HEK293 (cell line): Measurements from ENCODE around the gene UBTD1.

Source experiments
- CTCF ChIA-PET: fragments of 350-600 bp; formaldehyde crosslinking; extraction: SDS; loops from one replicate; lab custom pipeline; 2021; ENCODE audit warnings: antibody characterized with exemption; lab: Yijun Ruan, JAX
- POLR2A ChIA-PET: fragments of 300-600 bp; formaldehyde crosslinking; extraction: SDS; loops from one replicate; lab custom pipeline; 2020; ENCODE audit warnings: antibody characterized with exemption, inconsistent platforms; lab: Yijun Ruan, JAX
- H3K27ac ChIP-seq: fragments of 200-500 bp; sonication (Bioruptor generic); 2 replicates; pipeline ENCODE4 v1.5.1; 2014; ENCODE audit warnings: low read depth, low read length, control low read depth, inconsistent platforms; ENCODE audit errors: extremely low read depth
- H3K36me3 ChIP-seq, 2 experiments: fragments of 200-500 bp in 1 of 2; sonication (Bioruptor generic) in 1 of 2; 1 replicate in 1 of 2; 2 replicates in 1 of 2; pipeline ENCODE4 v1.5.1; 2014 to 2017; ENCODE audit warnings: inconsistent platforms in 2 of 2, low read length in 2 of 2; ENCODE audit not compliant: control insufficient read depth in 2 of 2, insufficient read depth in 1 of 2
- H3K4me1 ChIP-seq: fragments of 200-500 bp; sonication (Bioruptor generic); 2 replicates; pipeline ENCODE4 v1.5.1; 2014; ENCODE audit warnings: mild to moderate bottlenecking, low read length, inconsistent platforms; ENCODE audit not compliant: control insufficient read depth, insufficient read depth
- H3K4me3 ChIP-seq: 2 replicates; pipeline ENCODE4 v1.5.1; 2011; ENCODE audit warnings: low read depth, mild to moderate bottlenecking, control low read depth, low read length, moderate library complexity
- H3K9me3 ChIP-seq: fragments of 200-500 bp; sonication (Bioruptor generic); 2 replicates; pipeline ENCODE4 v1.5.1; 2014; ENCODE audit warnings: low read depth, low read length, inconsistent platforms; ENCODE audit not compliant: control insufficient read depth, insufficient read depth
- GLIS1 ChIP-seq: fragments of 450-650 bp; formaldehyde crosslinking; IDR thresholded peaks from 2 replicates; pipeline ENCODE4 v1.5.1; 2016; ENCODE audit warnings: missing biosample characterization, missing genetic modification characterization
- HOXC10 ChIP-seq: sonication (generic); formaldehyde crosslinking; IDR thresholded peaks from 2 replicates; pipeline ENCODE4 v1.8.1; 2023; ENCODE audit warnings: mild to moderate bottlenecking, missing genetic modification reagents
- KLF17 ChIP-seq: fragments of 450-650 bp; formaldehyde crosslinking; IDR thresholded peaks from 2 replicates; pipeline ENCODE4 v1.5.1; 2016; ENCODE audit warnings: missing biosample characterization, missing genetic modification characterization
- MZF1 ChIP-seq: fragments of 450-650 bp; formaldehyde crosslinking; IDR thresholded peaks from 2 replicates; pipeline ENCODE4 v1.5.1; 2017; ENCODE audit warnings: missing biosample characterization, missing genetic modification characterization, borderline replicate concordance
- OVOL3 ChIP-seq: fragments of 450-650 bp; formaldehyde crosslinking; IDR thresholded peaks from 2 replicates; pipeline ENCODE4 v1.5.1; 2016; ENCODE audit warnings: missing biosample characterization, missing genetic modification characterization
- SCRT1 ChIP-seq: fragments of 450-650 bp; formaldehyde crosslinking; IDR thresholded peaks from 2 replicates; pipeline ENCODE4 v1.5.1; 2016; ENCODE audit warnings: missing biosample characterization, missing genetic modification characterization, borderline replicate concordance
- SP7 ChIP-seq: fragments of 450-650 bp; formaldehyde crosslinking; IDR thresholded peaks from 2 replicates; pipeline ENCODE4 v1.5.1; 2016; ENCODE audit warnings: missing biosample characterization, missing genetic modification characterization
- ZBTB1 ChIP-seq: fragments of 450-650 bp; formaldehyde crosslinking; IDR thresholded peaks from 2 replicates; pipeline ENCODE4 v1.5.1; 2016; ENCODE audit warnings: missing biosample characterization, missing genetic modification characterization
- ZFP37 ChIP-seq: fragments of 450-650 bp; formaldehyde crosslinking; IDR thresholded peaks from 2 replicates; pipeline ENCODE4 v1.5.1; 2016; ENCODE audit warnings: missing biosample characterization, missing genetic modification characterization
- ZFP69B ChIP-seq: fragments of 450-650 bp; formaldehyde crosslinking; IDR thresholded peaks from 2 replicates; pipeline ENCODE4 v1.5.1; 2016; ENCODE audit warnings: missing biosample characterization, missing genetic modification characterization
- ZIC2 ChIP-seq: fragments of 450-650 bp; formaldehyde crosslinking; IDR thresholded peaks from 2 replicates; pipeline ENCODE4 v1.5.1; 2016; ENCODE audit warnings: missing biosample characterization, missing genetic modification characterization
- ZNF10 ChIP-seq: fragments of 450-650 bp; formaldehyde crosslinking; IDR thresholded peaks from 2 replicates; pipeline ENCODE4 v1.5.1; 2017; ENCODE audit warnings: missing biosample characterization, missing genetic modification characterization
- ZNF184 ChIP-seq: fragments of 450-650 bp; IDR thresholded peaks from 2 replicates; pipeline ENCODE4 v1.5.1; 2018; ENCODE audit warnings: missing biosample characterization, mild to moderate bottlenecking, missing genetic modification characterization
- ZNF19 ChIP-seq: fragments of 450-650 bp; formaldehyde crosslinking; IDR thresholded peaks from 2 replicates; pipeline ENCODE4; 2016; ENCODE audit warnings: missing biosample characterization, missing genetic modification characterization, low read depth
- ZNF202 ChIP-seq: fragments of 450-650 bp; formaldehyde crosslinking; IDR thresholded peaks from 2 replicates; pipeline ENCODE4 v1.5.1; 2016; ENCODE audit warnings: missing biosample characterization, missing genetic modification characterization, borderline replicate concordance
- ZNF37A ChIP-seq: fragments of 450-650 bp; IDR thresholded peaks from 2 replicates; pipeline ENCODE4 v1.5.1; 2018; ENCODE audit warnings: missing biosample characterization, missing genetic modification characterization
- ZNF398 ChIP-seq: fragments of 450-650 bp; formaldehyde crosslinking; IDR thresholded peaks from 2 replicates; pipeline ENCODE4 v1.5.1; 2017; ENCODE audit warnings: missing biosample characterization, missing genetic modification characterization
- ZNF518A ChIP-seq: fragments of 450-650 bp; formaldehyde crosslinking; conservative IDR thresholded peaks from 2 replicates; pipeline ENCODE4 v1.5.1; 2016; ENCODE audit warnings: low read depth, missing biosample characterization, missing genetic modification characterization
- ZNF580 ChIP-seq: fragments of 450-650 bp; formaldehyde crosslinking; IDR thresholded peaks from 2 replicates; pipeline ENCODE4 v1.5.1; 2016; ENCODE audit warnings: missing biosample characterization, missing genetic modification characterization
- ZNF600 ChIP-seq: fragments of 450-650 bp; formaldehyde crosslinking; IDR thresholded peaks from 2 replicates; pipeline ENCODE4 v1.5.1; 2016; ENCODE audit warnings: missing biosample characterization, missing genetic modification characterization
- ZNF629 ChIP-seq: fragments of 450-650 bp; formaldehyde crosslinking; IDR thresholded peaks from 2 replicates; pipeline ENCODE4 v1.5.1; 2017; ENCODE audit warnings: missing biosample characterization, missing genetic modification characterization
- ZNF658 ChIP-seq: fragments of 450-650 bp; formaldehyde crosslinking; IDR thresholded peaks from 2 replicates; pipeline ENCODE4; 2016; ENCODE audit warnings: missing biosample characterization, missing genetic modification characterization
- ZNF776 ChIP-seq: fragments of 450-650 bp; formaldehyde crosslinking; IDR thresholded peaks from 2 replicates; pipeline ENCODE4 v1.5.0; 2017; ENCODE audit warnings: missing biosample characterization, missing genetic modification characterization, borderline replicate concordance
- ZNF785 ChIP-seq: fragments of 450-650 bp; formaldehyde crosslinking; IDR thresholded peaks from 2 replicates; pipeline ENCODE4 v1.5.1; 2016; ENCODE audit warnings: missing biosample characterization, missing genetic modification characterization
- ZNF843 ChIP-seq: fragments of 450-650 bp; formaldehyde crosslinking; IDR thresholded peaks from 2 replicates; pipeline ENCODE4 v1.5.1; 2016; ENCODE audit warnings: missing biosample characterization, missing genetic modification characterization
- ZSCAN16 ChIP-seq: fragments of 450-650 bp; formaldehyde crosslinking; IDR thresholded peaks from 2 replicates; pipeline ENCODE4 v1.5.1; 2016; ENCODE audit warnings: missing biosample characterization, missing genetic modification characterization

Gene UBTD1

GRCh38 chr10:97542169-97543024 lies 43.7 kb downstream of the UBTD1 start (continued):
- TF ChIP-seq ZNF518A (tag by site-specific recombination) (no peak; the same call in 1 of the 2 replicates), ZNF202 (tag by site-specific recombination) (no peak), ZBTB1 (tag by site-specific recombination) (no peak), SP7 (peak; percentile 82), ZIC2 (tag by site-specific recombination) (no peak), ZNF19 (tag by site-specific recombination) (no peak), ZFP37 (tag by site-specific recombination) (0 out of 2 replicates have a peak, but pooled peaks have one; percentile 71), ZNF658 (tag by site-specific recombination) (no peak), ZNF580 (tag by site-specific recombination) (no peak), KLF17 (tag by site-specific recombination) (peak; percentile 84), ZSCAN16 (no peak), ZNF629 (tag by site-specific recombination) (peak; percentile 46), ZNF785 (no peak), OVOL3 (tag by site-specific recombination) (no peak), ZFP69B (tag by site-specific recombination) (peak; percentile 13; the same call in 1 of the 2 replicates), GLIS1 (tag by site-specific recombination) (peak; percentile 36; the same call in 1 of the 2 replicates), ZNF10 (tag by site-specific recombination) (peak; percentile 98)

GRCh38 chr10:97543025-97543546 lies 44.4 kb downstream of the UBTD1 start:
- CTCF ChIA-PET, result interaction anchor here (0.7 to 1.9 kb wide), 2 partner anchors 11 to 79 kb away, joined by 3 to 6 read pairs; no protein-coding TSS in a partner anchor
- peaks cover 8% of the 10 kb centered on the region; the same call in 1 of the 2 replicates for H3K4me1 ChIP-seq
- no peaks in the 10 kb centered on the region for H3K9me3 ChIP-seq
- no peaks in the 10 kb centered on the region for H3K36me3 ChIP-seq
- H3K27ac ChIP-seq, result peak overlapping the region; percentile 64
- H3K4me3 ChIP-seq, result no peak overlapping the region
- POLR2A ChIA-PET, result no interaction called here
- peak; percentile 97 for TF ChIP-seq ZNF600 (tag by site-specific recombination)
- 0 out of 2 replicates have a peak, but pooled peaks have one; percentile 6 for TF ChIP-seq ZIC2 (tag by site-specific recombination)
- no peak for TF ChIP-seq ZNF843 (tag by site-specific recombination)
- no peak for TF ChIP-seq SCRT1 (tag by site-specific recombination)
- TF ChIP-seq ZNF19 (tag by site-specific recombination), result no peak
- 0 out of 2 replicates have a peak, but pooled peaks have one; percentile 15 for TF ChIP-seq ZNF398 (tag by site-specific recombination)
- TF ChIP-seq ZNF37A (tag by site-specific recombination), result no peak
- TF ChIP-seq MZF1 (tag by site-specific recombination), result no peak
- no peak for TF ChIP-seq HOXC10
- TF ChIP-seq ZNF776, result no peak
- TF ChIP-seq ZNF580 (tag by site-specific recombination), result no peak
- no peak for TF ChIP-seq ZNF184 (tag by site-specific recombination)
